Prostate gland (tissue), 2 donors: ENCODE results near the gene DFFB. TPM values are rescaled to one million over a fixed set of nuclear protein-coding genes. Genes with fewer than 3 reads are reported as not detected.

Experiments used
- DNase-seq: peaks from one replicate; pipeline ENCODE4 v3.0.0-alpha.2; 2019; ENCODE audit warnings: low spot score
- H3K27ac ChIP-seq, 2 donors: fragments of 200-600 bp; sonication (generic); 2 replicates each; pipeline ENCODE4 v1.5.1; 2017 to 2019
- H3K27me3 ChIP-seq: fragments of 200-600 bp; sonication (generic); replicated peaks from 2 replicates; pipeline ENCODE4 v1.5.1; 2019; ENCODE audit not compliant: insufficient read depth
- H3K36me3 ChIP-seq, 2 donors: fragments of 200-600 bp; sonication (generic); 1 replicate in 1 of 2; 2 replicates in 1 of 2; pipeline versions ENCODE4 v1.5.1 to v1.8.1; 2017 to 2019
- H3K4me1 ChIP-seq: fragments of 200-600 bp; sonication (generic); replicated peaks from 2 replicates; pipeline ENCODE4 v1.5.1; 2019
- H3K4me3 ChIP-seq, 2 donors: fragments of 200-600 bp; sonication (generic); 2 replicates each; pipeline ENCODE4 v1.5.1; 2017 to 2019
- H3K9me3 ChIP-seq: fragments of 200-600 bp; sonication (generic); 2 replicates; pipeline ENCODE4 v1.5.1; 2017
- CTCF ChIP-seq, 4 experiments: fragments of 200-600 bp in 2 of 4; fragments of 450-650 bp in 2 of 4; sonication (generic) in 2 of 4; IDR thresholded peaks; 1 replicate in 3 of 4; 2 replicates in 1 of 4; pipeline ENCODE4 v1.5.1; 2016 to 2019; ENCODE audit warnings: antibody characterized with exemption in 4 of 4, mild to moderate bottlenecking in 2 of 4, moderate library complexity in 2 of 4
- POLR2A ChIP-seq: fragments of 450-650 bp; IDR thresholded peaks from one replicate; pipeline ENCODE4 v1.6.1; 2016; ENCODE audit warnings: antibody characterized with exemption, mild to moderate bottlenecking
- POLR2AphosphoS5 ChIP-seq: sonication (generic); formaldehyde crosslinking; IDR thresholded peaks from one replicate; pipeline ENCODE4 v1.6.1; 2017; ENCODE audit warnings: antibody characterized with exemption
- WGBS: methylation state at CpG from one replicate; pipeline ENCODE4 v1.1.5; 2018; 5-methylcytosine and 5-hydroxymethylcytosine counted together
- intact Hi-C: fragments of 100-400 bp; cut with DNase I; formaldehyde crosslinking; loops from one replicate; pipeline ENCODE4 v1.14.2; 2022
- total RNA-seq, 2 donors: library from RNA; depleted of rRNA; stranded (reverse); fragments of >200 nt; gene quantifications; one replicate each; pipeline ENCODE4 v1.1.0, GENCODE V29; 2016

DFFB gene
- total RNA-seq, 2 donors from 2014 or later: 5.3 to 20.5 TPM

DNA sequence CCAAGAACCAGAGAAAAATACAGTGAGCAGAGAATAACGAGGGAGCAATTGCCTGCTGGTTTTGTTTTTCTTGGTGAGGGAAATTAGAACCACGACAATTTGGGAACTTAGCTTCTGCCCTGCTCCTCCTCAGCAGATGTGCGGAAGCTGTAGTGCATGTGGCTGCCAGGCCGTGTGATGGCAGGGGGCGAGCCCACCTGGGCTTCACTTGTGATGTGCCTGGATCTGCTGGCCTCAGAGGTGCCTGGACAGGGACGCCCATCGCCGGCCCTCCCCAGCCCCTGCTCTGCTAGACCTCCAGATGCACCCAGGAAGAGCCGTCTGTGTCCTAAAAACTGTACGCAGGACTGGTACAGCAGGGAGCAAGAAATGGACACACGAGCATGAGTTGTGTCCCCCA lies 71.3 kb downstream of the DFFB start:
- intact Hi-C loops: no loop called here
- TF ChIP-seq CTCF (IDR thresholded peaks at IDR 0.05) (no peak), POLR2AphosphoS5 (no peak), POLR2A (no peak)
- H3K27me3 ChIP-seq: no peaks in the 10 kb centered on the region
- H3K36me3 ChIP-seq: no peaks in the 10 kb centered on the region
- 67% methylated on average over 11 of the region's 11 CpGs for WGBS
- no peak overlapping the region for H3K27ac ChIP-seq
- H3K9me3 ChIP-seq: no peaks in the 10 kb centered on the region
- DNase-seq: no peak
- no peak overlapping the region for H3K4me3 ChIP-seq
- no peaks in the 10 kb centered on the region for H3K4me1 ChIP-seq

DNA sequence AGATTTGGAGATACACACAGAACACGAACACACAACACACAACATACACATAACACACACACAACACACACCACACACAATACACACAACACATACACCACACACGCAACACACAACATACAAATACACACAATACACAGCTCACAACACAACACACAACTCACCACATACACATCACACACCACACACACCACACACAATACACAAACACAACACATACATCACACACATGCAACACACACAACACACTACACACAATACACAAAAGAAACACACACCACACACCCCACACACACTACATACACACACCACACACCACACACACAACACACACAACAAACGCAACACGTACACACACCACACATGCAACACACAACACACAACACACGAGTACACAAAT lies 71.8 kb downstream of the DFFB start:
- Histone ChIP-seq H3K36me3 (no peaks in the 10 kb centered on the region), H3K4me3 (no peak overlapping the region), H3K27ac (no peak overlapping the region), H3K27me3 (no peaks in the 10 kb centered on the region), H3K9me3 (no peaks in the 10 kb centered on the region), H3K4me1 (no peaks in the 10 kb centered on the region)
- 63% methylated on average over 5 of the region's 5 CpGs for WGBS
- no peak for DNase-seq
- no peak for TF ChIP-seq POLR2AphosphoS5
- TF ChIP-seq CTCF (IDR thresholded peaks at IDR 0.05): no peak
- no peak for TF ChIP-seq POLR2A
- intact Hi-C loops: no loop called here

DNA sequence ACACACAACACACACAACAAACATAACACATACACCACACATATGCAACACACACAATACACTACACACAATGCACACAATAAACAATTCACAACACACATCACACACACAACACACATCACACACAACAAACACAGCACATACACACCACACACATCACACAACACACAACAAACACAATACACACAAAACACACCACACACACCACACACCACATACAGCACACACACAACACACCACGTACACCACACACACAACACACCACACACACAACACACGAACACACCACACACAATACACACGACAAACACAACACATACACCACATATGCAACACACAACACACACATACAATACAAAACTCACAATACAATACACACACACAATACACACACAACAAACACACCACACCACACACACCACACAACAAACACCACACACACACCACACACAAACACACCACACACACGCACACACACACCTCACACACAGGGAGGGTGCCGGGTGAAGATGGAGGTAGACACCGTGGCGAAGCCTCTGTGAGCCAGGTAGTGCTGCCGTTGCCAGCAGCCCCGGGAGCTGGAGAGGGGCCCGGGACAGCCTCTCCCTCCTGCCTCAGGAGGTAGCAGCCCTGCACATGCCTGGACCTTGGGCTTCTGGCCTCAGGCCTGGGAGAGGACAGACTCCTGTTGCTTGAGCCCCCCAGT lies 73.2 kb downstream of the DFFB start:
- Histone ChIP-seq H3K4me1 (no peaks in the 10 kb centered on the region), H3K27me3 (no peaks in the 10 kb centered on the region), H3K36me3 (no peaks in the 10 kb centered on the region), H3K27ac (no peak overlapping the region), H3K9me3 (no peaks in the 10 kb centered on the region), H3K4me3 (no peak overlapping the region)
- DNase-seq: no peak
- intact Hi-C loops: no loop called here
- WGBS: 47% methylated on average over 10 of the region's 10 CpGs
- no peak for TF ChIP-seq POLR2A
- TF ChIP-seq CTCF (IDR thresholded peaks at IDR 0.05): no peak
- no peak for TF ChIP-seq POLR2AphosphoS5

DNA sequence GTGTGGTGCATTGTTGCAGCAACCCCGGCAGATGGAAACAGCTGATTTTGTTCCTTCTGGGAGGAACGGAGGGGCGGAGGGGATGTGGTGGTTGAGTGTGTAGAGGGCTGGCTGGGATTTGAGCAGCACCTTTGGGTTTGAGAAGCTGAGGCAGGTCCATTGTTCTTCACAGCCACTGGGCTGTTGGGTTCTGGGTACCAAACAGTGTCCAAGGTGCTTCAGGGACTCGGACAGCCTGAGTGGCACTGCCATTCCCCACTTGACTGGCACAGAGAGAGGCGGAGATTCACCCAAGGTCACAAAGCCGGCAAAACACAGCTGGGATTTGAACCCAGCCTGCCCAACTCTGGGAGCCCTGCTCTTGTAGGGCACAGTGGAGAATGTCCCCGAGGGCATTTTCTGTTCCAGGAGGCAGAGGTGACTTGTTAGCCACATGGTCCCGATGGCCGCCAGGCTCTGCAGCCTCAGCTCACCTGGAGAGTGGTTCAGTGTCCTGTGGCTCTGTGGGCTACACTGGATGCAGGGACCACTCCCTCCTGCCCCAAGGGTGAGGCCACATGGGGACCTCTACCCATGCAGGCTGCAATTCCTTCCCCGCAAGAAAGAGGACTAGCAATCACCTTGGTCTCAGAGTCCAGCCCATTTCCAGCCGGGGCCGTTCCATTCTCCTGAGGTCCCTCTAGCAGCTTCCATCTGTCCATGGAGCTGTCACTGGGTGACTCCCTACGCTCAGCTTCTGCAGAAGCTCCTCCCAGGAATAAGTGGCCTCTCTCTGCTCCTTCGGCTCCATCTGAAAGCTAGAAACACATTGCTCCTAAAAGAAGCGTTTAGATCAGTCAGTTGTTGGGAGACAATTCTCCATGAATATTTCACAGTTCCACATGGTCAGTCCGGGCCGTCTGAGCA lies 74.0 kb downstream of the DFFB start:
- H3K4me1 ChIP-seq: no peaks in the 10 kb centered on the region
- H3K27ac ChIP-seq: no peak overlapping the region
- WGBS: 62% methylated on average over 17 of the region's 17 CpGs
- TF ChIP-seq POLR2A (no peak), POLR2AphosphoS5 (no peak), CTCF (IDR thresholded peaks at IDR 0.05) (no peak)
- no peak for DNase-seq
- intact Hi-C loops: no loop called here
- no peaks in the 10 kb centered on the region for H3K9me3 ChIP-seq
- H3K36me3 ChIP-seq: no peaks in the 10 kb centered on the region
- H3K4me3 ChIP-seq: no peak overlapping the region
- no peaks in the 10 kb centered on the region for H3K27me3 ChIP-seq
